ENCODE data around the gene TCAIM.
"Not testable (repeated sequence)": the region's sequence is repeated elsewhere in the genome, so short reads cannot be mapped to it uniquely, and the experiment has no call there.

Gene TCAIM

DNA sequence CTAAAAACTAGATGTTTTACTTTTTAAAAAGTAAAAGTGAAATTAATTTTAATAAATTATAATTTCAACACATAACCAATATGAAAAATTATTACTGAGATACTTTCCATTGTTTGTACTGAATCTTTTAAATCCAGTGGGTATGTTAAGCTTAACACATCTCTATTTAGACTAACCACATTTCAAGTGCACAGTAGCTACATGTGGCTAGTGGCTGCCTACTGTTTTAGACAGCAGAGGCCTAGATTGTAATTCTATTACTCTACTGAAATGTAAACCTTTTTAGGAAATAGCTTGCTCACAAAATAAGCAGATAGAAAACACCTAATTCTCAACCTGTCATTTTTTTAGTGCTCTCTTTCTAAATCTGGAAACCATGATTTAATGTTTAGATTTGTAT is 4.9 kb downstream of the TCAIM start:
- no peak for DNase-seq (ENCODE audit: low read depth, low spot score)

- DNase-seq (ENCODE audit: low read depth, low spot score) = not testable (repeated sequence)
These were observed 8.0 kb downstream of the TCAIM start for GRCh38 chr3:44346590-44346989.

- no peak for DNase-seq (ENCODE audit: low read depth, low spot score)
These were observed 10.4 kb downstream of the TCAIM start for GRCh38 chr3:44348993-44349392.

DNA sequence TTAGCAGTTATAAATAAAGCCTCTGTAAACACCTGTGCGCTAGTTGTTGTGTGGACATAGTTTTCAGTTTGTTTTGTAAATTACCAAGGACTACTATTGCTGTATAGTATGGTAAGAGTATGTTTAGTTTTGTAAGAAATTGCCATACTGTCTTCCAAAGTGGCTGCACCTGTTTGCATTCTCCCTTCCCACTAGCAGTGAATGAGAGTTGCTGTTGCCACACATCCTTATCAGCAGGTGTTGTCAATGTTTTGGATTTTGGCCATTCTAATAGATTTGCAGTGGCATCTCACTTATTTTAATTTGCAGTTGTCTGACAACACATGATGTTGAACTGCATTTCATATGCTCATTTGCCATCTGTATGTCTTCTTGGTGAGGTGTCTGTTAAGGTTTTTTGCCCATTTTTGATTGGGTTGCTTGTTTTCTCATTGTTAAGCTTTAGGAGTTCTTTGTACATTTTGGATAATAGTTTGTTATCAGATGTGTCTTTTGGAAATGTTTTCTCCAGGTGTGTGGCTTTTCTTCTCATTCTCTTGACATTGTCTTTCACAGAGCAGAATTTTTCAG is 14.9 kb downstream of the TCAIM start:
- DNase-seq (ENCODE audit: low read depth, low spot score) = no peak

DNA sequence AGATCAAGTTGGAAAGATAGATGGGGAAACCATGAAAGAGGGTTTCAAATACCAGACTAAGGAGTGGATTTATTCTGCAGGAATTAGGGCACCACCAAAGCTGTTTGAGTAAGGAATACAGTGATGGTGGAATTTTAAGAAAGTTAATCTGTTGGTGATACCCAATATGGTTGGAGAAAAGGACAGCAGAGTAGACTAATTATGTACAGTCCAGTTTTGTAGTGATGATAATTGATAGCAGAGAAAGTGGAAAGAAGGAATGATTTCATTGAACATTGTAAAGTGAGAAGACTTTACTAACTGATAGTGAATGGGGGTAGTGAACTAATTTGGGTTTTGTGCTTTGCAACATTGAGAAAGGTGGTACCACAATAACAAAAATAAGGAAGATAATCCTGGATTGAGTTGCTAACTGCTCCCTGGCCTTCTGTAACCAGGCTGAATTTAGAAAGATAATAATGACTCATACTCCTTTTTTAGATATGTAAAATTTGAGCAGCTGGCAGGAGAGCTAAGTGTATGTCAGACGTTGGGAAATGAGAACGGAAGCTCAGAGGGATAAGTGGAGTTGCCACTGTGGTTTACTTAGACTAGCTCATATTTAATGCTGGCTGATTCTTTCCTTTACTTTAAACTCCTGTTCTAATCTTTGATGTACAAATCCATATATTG is 16.9 kb downstream of the TCAIM start:
- DNase-seq (ENCODE audit: low read depth, low spot score) = peak; percentile 43

- DNase-seq (ENCODE audit: low read depth, low spot score) = no peak
These were observed 20.7 kb downstream of the TCAIM start for GRCh38 chr3:44359146-44359751.

DNA sequence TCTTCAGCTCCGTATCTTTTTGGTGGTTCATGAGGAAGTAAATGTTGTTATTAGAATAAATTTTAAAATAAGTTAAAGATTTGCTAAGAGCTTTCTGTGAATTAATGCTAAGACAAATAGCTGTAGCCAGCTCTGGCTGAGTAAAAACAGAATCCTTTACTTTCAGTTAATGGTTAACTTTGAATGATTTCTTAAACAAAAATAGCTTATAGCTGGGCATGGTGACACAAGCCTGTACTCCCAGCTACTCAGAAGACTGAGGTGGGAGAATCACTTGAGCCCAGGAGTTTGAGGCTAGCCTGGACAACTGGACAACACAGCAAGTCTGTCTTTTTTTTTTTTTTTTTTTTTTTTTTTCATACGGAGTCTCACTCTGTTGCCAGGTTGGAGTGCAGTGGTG is 25.0 kb downstream of the TCAIM start:
- DNase-seq (ENCODE audit: low read depth, low spot score) = no peak

GRCh38 chr3:44365952-44366351 is 27.4 kb downstream of the TCAIM start:
- DNase-seq (ENCODE audit: low read depth, low spot score) = no peak

DNA sequence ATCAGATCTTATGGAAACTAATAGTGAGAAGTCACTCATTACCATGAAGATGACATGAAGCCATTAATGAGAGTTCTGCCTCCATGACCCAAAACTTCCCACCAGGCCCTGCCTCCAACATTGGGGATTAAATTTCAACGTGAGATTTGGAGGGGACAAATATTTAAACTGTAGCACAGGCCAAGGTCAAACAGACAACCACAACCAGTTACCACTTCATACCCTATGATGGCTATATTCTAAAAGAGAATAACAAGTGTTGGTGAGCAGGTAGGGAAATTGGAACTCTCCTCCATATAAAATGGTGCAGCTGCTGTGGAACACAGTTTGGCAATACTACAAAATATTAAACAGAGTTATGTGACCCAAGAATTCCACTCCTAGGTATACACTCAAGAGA is 36.9 kb downstream of the TCAIM start:
- no peak for DNase-seq (ENCODE audit: low read depth, low spot score)

DNA sequence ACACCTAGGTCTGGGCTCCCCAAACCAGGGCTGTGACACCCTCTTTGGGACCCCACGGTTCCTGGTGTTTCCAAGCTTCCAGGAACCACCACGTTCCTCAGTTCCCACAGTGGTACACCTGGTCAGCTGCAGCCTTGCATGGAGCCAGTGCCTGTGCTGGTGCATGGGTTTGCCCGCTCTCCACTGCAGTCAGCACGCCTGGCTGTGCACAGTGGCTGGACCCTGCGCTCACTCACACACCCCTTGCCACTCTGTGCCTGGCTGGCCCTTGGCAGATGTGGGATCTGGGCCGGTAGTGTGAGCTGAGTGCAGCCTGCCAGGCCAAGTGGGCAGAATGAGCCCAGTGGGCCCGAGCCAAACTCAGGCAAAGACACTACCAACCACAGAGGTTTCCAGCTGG is 48.8 kb downstream of the TCAIM start:
- DNase-seq (ENCODE audit: low read depth, low spot score) = no peak

GRCh38 chr3:44392489-44392888 is 53.9 kb downstream of the TCAIM start:
- DNase-seq (ENCODE audit: low read depth, low spot score) = no peak

GRCh38 chr3:44395714-44396113 is 57.1 kb downstream of the TCAIM start:
- no peak for DNase-seq (ENCODE audit: low read depth, low spot score)

DNA sequence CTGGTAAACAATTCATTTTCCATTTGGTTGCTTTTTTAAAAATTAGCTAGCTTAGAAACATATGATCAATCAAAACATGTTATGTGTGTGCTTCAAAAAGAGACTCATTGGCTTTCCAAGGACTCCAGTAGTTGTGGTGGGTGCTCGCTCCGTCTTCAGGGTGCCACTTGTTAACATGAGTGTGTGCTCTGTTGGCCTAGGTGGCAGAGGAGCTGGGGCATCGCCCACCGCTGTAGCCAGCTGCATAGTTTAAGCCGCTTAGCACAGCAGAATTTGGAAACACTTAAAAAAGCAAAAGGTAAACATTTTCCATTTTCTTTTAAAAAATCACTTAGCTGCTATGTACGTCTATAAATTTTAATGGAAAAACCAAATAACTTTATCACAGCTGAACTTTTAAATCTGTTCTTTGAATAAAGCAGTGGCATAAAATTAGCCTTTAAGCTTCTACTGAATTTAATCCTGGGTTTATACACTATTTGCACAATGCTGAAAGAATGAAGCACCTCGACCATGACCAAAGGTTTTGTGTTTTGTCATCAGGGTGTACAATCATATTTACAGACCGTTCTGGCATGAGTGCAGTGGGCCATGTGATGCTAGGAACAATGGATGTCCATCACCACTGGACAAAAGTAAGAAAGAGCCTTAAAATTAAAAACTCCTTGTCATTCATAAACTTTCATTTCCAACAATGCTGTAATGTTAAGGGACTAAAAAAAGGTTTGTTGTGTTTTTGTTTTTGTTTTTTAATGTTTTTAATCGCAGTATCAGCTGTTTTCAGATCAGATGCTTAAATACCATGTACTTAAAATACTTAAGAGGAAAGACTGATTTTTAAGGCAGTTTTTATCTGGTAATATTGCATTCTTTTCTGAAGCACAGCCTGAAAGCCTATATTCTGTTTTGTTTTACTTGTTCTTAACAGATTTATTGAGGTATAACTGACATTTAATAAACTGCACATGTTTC is 57.9 kb downstream of the TCAIM start:
- no peak for DNase-seq (ENCODE audit: low read depth, low spot score)

DNA sequence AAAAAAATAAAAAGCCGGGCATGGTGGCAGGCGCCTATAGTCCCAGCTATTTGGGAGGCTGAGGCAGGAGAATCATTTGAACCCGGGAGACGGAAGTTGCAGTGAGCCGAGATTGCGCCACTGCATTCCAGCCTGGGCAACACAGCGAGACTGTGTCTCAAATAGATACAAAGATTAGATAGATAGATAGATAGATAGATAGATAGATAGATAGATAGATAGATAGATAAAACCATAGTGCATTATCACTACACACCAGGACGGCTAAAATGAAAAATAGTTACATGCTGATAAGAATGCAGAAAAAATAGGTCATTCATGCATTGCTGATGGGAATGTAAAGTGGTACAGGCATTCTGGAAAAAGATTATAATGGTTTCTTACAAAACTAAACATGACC is 59.7 kb downstream of the TCAIM start:
- not testable (repeated sequence) for DNase-seq (ENCODE audit: low read depth, low spot score)

- no peak for DNase-seq (ENCODE audit: low read depth, low spot score)
These were observed 60.3 kb downstream of the TCAIM start for GRCh38 chr3:44398853-44399252.

GRCh38 chr3:44400771-44401170 is 62.2 kb downstream of the TCAIM start:
- no peak for DNase-seq (ENCODE audit: low read depth, low spot score)

DNA sequence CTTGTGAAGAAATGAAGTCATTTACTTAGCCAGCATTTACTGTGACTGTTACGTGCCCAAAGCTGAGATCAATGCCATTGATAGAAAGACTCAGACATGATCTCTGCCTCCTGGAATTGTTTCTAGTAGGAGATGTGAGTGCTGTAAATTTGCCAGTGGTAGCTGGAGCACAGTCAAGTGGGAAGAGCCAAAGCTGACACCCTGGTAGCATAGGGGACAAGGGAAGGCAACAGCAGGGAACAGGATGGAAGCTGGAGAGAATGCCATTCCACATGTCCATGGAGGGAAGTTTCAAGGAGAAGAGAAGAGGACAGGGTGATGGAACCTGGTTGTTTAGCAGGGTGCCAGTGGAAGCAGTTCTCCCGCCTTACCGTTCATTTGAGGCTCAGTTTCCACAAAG is 64.0 kb downstream of the TCAIM start:
- no peak for DNase-seq (ENCODE audit: low read depth, low spot score)

DNA sequence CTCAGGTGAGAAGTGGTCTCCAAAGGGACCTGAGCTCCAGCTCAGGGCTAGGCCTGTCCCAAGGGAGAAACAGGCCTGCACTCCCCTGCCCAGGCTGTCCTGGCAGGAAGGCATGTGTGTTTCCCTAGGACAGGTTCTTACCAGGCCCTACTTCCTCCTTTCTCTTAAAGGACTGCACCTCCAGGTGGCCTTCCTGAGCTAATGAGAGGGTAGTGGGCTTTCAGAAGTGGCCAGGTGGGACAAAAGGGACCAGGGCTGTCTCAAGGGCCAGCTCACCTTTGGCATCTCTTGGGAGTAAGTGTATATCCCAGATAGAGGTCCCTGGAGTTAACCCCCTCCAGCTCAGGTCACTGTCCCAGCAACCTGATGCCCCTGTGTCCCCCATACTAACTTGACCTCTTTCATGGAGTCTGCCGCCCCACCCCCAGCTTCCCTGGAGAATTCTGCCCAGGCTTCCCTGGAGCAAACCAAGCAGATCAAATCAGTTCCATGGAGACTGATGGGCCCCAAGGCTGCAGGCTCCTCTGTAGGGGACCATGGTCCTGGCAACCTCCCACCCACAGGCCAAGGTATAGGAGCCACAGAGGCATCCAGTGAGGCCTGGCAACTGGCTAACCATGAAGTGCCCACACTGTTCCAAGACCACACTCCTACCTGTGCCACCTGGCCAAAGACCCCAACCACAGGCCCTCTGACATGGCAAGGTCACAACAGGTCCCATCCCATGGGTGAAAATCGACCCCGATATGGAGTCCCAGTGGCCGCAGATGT is 71.3 kb downstream of the TCAIM start:
- DNase-seq (ENCODE audit: low read depth, low spot score) = no peak

DNA sequence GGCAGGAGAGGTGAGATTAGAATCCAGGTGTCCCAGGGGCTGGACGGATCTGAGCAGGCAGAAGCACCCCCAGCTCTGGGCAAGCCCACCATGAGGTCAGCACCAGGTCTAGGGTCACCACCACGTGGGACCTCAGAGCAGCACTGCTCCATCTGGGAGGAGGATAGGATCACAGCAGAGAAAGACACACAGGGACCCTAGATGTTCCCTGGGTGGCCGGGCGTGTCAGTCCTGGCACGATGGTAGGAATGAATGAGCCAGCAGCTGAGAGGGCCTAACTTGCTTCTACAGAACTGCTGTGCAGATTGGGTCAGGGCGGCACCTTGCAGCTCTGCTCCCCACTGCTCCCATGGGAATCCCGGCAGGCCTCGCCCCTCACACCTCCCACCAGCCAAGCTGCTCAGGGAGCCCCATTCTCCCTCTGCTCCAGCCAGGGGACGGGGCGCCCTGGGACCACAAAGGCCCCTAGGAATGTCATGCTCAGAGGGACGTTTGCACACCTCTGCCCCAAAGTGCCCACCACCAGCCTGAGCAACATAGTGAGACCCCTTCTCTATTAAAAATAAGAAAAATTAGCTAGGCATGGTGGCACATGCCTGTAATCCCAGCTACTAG is 72.6 kb downstream of the TCAIM start:
- DNase-seq (ENCODE audit: low read depth, low spot score) = no peak

DNA sequence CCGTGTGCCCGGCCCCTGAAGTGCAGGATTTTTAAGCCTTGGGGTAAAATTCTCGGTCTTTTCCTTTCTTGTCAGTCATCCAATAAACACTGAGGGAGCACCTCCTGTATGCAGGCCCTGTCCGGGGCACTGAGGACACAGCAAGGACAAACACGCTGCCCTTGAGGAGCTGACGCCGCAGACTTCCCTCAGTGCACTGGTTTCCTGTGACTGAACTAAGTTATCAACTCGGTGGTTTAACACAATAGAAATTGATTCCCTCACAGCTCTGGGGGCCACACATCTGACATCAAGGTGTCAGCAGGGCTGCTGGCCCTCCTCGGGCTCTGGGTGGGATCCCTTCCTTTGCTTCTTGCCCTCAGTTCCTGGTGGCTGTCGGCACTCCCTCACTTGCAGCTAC is 73.8 kb downstream of the TCAIM start:
- no peak for DNase-seq (ENCODE audit: low read depth, low spot score)

DNA sequence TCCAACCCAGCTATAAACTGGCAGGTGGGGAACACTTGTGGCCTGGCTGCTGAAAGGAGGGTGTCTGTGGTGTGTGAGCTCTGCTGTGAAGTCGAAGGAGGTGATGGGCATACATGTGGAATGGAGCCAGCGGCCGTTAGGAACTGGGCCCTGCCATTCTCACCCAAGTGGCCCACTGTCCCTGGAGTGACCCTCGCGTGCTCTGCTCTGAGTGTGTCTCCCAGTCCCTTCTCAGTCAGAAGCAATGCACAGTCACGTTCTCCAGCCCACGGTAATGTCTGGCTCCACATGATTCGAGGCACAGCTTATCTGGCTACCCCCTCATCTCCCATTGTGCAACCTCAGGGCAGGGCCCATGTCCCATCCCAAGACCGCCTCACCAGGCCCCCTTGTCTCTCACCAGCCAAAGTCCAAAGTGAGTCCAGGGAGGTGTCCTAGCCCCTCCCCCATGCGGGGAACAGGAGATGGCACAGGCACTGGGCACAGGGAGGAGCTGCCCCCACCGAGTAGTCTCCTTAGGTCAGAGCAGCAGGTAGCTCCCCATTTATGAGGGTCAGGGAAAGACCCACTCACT is 76.0 kb downstream of the TCAIM start:
- DNase-seq (ENCODE audit: low read depth, low spot score) = no peak
